ENCODE measurements around the gene PA2G4.
"Not testable (repeated sequence)": the region's sequence is repeated elsewhere in the genome, so short reads cannot be mapped to it uniquely, and the experiment has no call there.

PA2G4 gene

GRCh38 chr12:56104109-56104814 is at the start of gene PA2G4:
TSS of gene PA2G4 (plus strand) at chr12:56104559. CDS start at chr12:56104738, 179 bp downstream.
- DNase-seq (ENCODE audit: low read depth in 2 of 2), result peak; percentile 98

DNA sequence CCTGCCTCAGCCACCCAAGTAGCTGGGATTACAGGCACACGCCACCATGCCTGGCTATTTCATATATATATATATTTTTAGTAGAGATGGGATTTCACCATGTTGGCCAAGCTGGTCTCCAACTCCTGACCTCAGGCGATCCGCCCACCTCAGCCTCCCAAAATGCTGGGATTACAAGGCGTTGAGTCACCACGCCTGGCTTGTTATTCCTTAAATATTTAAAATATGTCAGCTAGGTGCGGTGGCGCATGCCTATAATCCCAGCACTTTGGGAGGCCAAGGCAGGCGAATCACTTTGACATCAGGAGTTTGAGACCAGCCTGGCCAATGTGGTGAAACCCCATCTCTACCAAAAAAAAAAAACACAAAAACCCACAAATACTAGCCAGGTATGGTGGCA is 44.4 kb upstream of the PA2G4 start:
- DNase-seq (ENCODE audit: low read depth in 2 of 2), result not testable (repeated sequence)

GRCh38 chr12:56061982-56062381 is 42.4 kb upstream of the PA2G4 start:
- no peak for DNase-seq (ENCODE audit: low read depth in 2 of 2)

- no peak for DNase-seq (ENCODE audit: low read depth in 2 of 2)
Measured at GRCh38 chr12:56062996-56063395, 41.4 kb upstream of the PA2G4 start.

- no peak for DNase-seq (ENCODE audit: low read depth in 2 of 2)
Measured at GRCh38 chr12:56071648-56072047, 32.7 kb upstream of the PA2G4 start.

DNA sequence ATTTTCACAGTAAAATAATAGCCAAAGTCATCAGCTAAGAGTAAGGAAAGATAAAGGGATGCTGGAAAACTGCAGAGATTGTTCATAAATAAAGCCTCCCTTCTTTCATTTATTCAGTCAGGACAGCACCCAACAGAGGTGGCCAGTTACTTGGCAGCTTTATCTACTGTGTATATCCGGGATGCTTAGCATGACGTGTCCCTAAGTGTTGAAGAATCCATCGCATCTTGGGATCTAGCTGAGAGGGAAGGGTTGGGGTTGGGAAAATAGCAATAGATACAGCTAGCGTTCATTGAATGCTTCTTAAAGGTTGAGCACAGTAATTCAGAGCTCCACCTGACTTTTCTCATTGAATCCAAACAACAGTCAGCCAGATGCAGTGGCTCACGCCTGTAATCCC is 30.0 kb upstream of the PA2G4 start:
- DNase-seq (ENCODE audit: low read depth in 2 of 2), result no peak

DNA sequence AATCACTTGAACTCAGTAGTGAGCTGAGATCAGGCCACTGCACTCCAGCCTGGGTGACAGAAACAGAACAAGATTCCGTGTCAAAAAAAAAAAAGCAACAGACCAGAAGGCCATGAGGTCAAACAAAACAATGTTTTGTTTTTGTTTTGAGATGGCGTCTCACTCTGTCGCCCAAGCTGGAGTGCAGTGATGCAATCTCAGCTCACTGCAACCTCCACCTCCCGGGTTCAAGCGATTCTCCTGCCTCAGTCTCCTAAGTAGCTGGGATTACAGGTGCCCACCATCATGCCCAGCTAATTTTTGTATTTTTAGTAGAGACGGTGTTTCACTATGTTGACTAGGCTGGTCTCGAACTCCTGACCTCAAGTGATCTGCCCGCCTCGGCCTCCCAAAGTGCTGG is 26.4 kb upstream of the PA2G4 start:
- DNase-seq (ENCODE audit: low read depth in 2 of 2), result not testable (repeated sequence)

DNA sequence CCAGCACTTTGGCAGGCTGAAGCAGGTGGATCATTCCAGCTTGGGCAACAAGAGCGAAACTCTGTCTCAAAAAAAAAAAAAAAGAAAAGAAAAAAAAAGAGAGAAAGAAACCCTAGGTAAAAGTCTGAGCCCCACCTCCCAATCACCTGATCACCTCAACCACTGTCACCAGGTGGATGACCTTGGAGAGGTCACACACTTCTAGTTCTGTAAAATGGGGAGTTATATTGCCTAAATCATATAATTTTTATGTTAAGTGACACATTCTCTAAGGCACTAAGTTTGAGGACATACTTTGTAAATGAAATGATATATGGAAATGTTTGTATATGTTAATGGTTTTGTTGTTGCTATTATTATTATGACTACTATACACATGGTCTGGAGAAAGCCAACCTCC is 25.9 kb upstream of the PA2G4 start:
- no peak for DNase-seq (ENCODE audit: low read depth in 2 of 2)

DNA sequence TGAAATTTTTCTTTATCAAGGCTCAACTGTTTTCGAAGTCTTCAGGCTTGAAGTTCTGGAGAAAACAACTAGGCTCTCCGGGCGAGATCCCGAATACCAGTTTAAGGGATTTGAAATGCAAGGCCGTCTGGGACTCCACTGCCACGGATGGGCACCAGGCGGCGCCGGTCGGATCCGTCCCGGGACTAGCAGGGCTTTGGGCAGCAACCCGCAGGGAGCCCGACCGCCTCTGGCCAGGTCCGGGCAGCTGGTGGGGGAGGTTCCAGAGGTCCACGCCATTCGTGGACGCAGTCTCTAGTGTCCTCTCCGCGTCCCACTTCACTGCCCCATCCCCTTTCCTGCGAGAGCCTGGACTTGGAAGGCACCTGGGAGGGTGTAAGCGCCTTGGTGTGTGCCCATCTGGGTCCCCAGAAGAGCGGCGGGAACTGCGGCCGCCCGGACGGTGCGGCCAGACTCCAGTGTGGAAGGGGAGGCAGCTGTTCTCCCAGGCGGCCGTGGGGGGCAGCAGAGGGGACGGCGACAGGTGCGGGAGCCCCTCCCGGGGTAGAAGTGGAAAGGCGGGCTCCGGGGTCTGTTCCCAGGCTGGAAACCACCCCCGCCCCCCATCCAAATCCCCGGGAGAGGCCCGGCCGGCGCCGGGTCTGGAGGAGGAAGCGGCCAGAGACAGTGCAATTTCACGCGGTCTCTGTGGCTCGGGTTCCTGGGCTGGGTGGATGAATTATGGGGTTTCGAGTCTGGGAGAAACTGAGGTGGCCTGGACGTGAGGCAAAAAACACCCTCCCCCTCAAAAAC is 25.2 kb upstream of the PA2G4 start:
- peak; percentile 21 to 25 for DNase-seq (ENCODE audit: low read depth in 2 of 2)

- DNase-seq (ENCODE audit: low read depth in 2 of 2), result peak; percentile 55 to 58
Measured at GRCh38 chr12:56079723-56080555, 24.4 kb upstream of the PA2G4 start, which contains the start of gene ERBB3. TSS of gene ERBB3 (plus strand) at chr12:56080165. CDS start at chr12:56080301, 136 bp downstream.

GRCh38 chr12:56080556-56081138 is 23.7 kb upstream of the PA2G4 start:
- no peak for DNase-seq (ENCODE audit: low read depth in 2 of 2)

GRCh38 chr12:56081393-56082347 is 22.7 kb upstream of the PA2G4 start:
- DNase-seq (ENCODE audit: low read depth in 2 of 2), result no peak

DNA sequence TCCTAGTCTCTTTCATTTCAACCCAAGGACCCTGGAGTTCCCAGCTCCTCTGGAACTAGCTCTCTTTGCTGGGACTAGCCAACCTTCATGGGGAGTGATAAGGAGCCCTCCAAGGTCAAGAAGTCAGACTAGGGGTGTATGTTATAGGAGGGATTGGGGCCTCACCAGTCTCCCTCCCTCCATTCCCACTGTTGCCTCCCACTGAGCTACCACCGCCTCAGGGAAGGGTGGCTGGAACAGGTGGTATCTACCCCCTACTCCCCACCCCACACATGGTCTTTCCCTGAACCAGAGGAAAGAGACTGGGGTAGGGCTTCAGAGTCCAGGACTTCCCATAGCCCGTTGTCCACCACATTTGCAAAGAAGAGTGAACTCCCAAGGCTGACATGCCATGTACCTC is 22.0 kb upstream of the PA2G4 start:
- no peak for DNase-seq (ENCODE audit: low read depth in 2 of 2)

DNA sequence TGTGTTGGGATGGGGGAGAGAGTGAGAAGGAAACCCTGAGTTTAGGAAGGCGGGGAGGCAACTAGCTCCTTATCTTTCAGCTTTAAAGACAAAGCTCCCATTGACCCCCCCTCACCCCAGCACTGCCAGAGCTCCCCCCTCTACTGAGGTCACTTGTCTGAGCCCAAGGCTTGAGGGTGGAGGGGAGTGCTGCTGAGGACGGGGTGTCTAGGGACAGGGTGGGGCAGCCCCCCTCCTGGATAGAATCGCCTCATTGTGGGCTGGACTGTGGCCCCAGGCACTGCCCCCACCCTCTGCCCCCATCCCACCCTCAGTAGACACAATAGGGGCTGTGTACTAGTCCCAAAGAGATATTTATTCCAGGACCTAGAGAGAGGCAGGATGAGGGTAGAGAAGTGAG is 21.4 kb upstream of the PA2G4 start:
- no peak for DNase-seq (ENCODE audit: low read depth in 2 of 2)

DNA sequence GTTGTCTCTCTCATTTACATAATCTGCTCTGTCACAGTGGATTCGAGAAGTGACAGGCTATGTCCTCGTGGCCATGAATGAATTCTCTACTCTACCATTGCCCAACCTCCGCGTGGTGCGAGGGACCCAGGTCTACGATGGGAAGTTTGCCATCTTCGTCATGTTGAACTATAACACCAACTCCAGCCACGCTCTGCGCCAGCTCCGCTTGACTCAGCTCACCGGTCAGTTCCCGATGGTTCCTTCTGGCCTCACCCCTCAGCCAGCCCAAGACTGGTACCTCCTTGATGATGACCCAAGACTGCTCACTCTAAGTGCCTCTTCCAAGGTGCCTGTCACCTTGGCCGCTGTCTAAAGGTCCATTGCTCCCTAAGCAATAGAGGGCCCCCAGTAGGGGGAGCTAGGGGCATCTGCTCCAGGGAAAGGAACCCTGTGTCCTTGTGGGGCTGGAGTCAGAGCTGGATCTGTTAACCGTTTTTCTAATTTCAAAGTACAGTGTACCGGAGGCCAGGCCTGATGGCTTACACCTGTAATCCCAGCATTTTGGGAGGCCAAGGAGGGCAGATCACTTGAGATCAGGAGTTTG is 19.3 kb upstream of the PA2G4 start:
- DNase-seq (ENCODE audit: low read depth in 2 of 2), result peak in 1 of 2 donors; percentile 22

GRCh38 chr12:56086096-56086495 is 18.3 kb upstream of the PA2G4 start:
- no peak for DNase-seq (ENCODE audit: low read depth in 2 of 2)

- DNase-seq (ENCODE audit: low read depth in 2 of 2), result no peak
Measured at GRCh38 chr12:56086608-56087007, 17.8 kb upstream of the PA2G4 start.

GRCh38 chr12:56087220-56087619 is 17.1 kb upstream of the PA2G4 start:
- no peak for DNase-seq (ENCODE audit: low read depth in 2 of 2)

- no peak for DNase-seq (ENCODE audit: low read depth in 2 of 2)
Measured at GRCh38 chr12:56097738-56098137, 6.6 kb upstream of the PA2G4 start.

GRCh38 chr12:56098592-56098991 is 5.8 kb upstream of the PA2G4 start:
- no peak for DNase-seq (ENCODE audit: low read depth in 2 of 2)

Data from stimulated activated CD8-positive, alpha-beta memory T cell treated with anti-CD3 and anti-CD28 coated beads, Interleukin-15, amount 100 ng/mL, for 48 hours (primary cell).